Amniotic stem cell (primary cell): ENCODE data around the gene HOXB2.
"Not testable (repeated sequence)": the region's sequence is repeated elsewhere in the genome, so short reads cannot be mapped to it uniquely, and the experiment has no call there.

Experiments used
- DNase-seq: peaks from one replicate; lab custom pipeline; 2025; lab: John Stamatoyannopoulos, UW

The HOXB2 gene

GRCh38 chr17:48514477-48514876, 30.4 kb downstream of the HOXB2 start:
- DNase-seq: no peak

GRCh38 chr17:48513666-48514455, 31.0 kb downstream of the HOXB2 start:
- DNase-seq: no peak

- DNase-seq: no peak
These were observed 31.8 kb downstream of the HOXB2 start for GRCh38 chr17:48513097-48513496.

- DNase-seq: no peak
These were observed 33.9 kb downstream of the HOXB2 start for GRCh38 chr17:48510761-48511604.

- no peak for DNase-seq
These were observed 34.5 kb downstream of the HOXB2 start for GRCh38 chr17:48510381-48510760.

GRCh38 chr17:48509708-48510107, 35.2 kb downstream of the HOXB2 start:
- not testable (repeated sequence) for DNase-seq

GRCh38 chr17:48506246-48506645, 38.7 kb downstream of the HOXB2 start:
- DNase-seq: no peak

- no peak for DNase-seq
These were observed 39.1 kb downstream of the HOXB2 start for GRCh38 chr17:48505788-48506187.

GRCh38 chr17:48504953-48505352, 40.0 kb downstream of the HOXB2 start:
- no peak for DNase-seq

- no peak for DNase-seq
These were observed 41.2 kb downstream of the HOXB2 start for GRCh38 chr17:48503747-48504146.

- no peak for DNase-seq
These were observed 42.0 kb downstream of the HOXB2 start for GRCh38 chr17:48502901-48503300.

- no peak for DNase-seq
These were observed 42.6 kb downstream of the HOXB2 start for GRCh38 chr17:48502312-48502711.

GRCh38 chr17:48500435-48501426, 44.2 kb downstream of the HOXB2 start:
- DNase-seq: no peak

- DNase-seq: no peak
These were observed 45.0 kb downstream of the HOXB2 start for GRCh38 chr17:48499735-48500434.

GRCh38 chr17:48499248-48499647, 45.7 kb downstream of the HOXB2 start:
- DNase-seq: no peak

GRCh38 chr17:48498164-48498850, 46.6 kb downstream of the HOXB2 start:
- DNase-seq: no peak

- DNase-seq: no peak
These were observed 47.8 kb downstream of the HOXB2 start for GRCh38 chr17:48497103-48497502.

GRCh38 chr17:48494335-48494734, 50.6 kb downstream of the HOXB2 start:
- no peak for DNase-seq
